Activated CD4-positive, alpha-beta T cell treated with anti-CD3 and anti-CD28 coated beads for 1 hour (primary cell): ENCODE results near the gene SART1.
"Not testable (repeated sequence)": the region's sequence is repeated elsewhere in the genome, so short reads cannot be mapped to it uniquely, and the experiment has no call there.

Experiments used
- DNase-seq: peaks from one replicate; pipeline ENCODE4 v3.0.0-alpha.2; 2020

Gene SART1

DNA sequence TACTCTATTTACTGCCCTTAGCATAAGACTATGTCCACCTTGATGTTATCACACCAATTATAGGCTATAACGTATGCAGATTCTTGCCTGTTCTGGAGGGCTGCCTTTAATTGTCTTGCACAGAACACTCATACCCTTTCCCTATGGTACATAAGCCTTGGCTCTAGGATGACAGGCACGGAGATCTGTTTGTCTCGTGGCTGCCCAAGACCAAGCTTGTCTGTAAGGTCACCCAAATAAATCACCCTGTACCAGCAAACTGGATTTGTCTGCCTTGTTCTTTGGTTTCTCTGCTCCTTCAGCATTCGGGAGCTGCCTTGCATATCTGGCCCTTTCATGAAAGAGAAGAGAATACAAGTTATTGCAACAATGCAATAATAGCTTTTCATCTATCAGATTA is 23.8 kb upstream of the SART1 start:
- no peak for DNase-seq

DNA sequence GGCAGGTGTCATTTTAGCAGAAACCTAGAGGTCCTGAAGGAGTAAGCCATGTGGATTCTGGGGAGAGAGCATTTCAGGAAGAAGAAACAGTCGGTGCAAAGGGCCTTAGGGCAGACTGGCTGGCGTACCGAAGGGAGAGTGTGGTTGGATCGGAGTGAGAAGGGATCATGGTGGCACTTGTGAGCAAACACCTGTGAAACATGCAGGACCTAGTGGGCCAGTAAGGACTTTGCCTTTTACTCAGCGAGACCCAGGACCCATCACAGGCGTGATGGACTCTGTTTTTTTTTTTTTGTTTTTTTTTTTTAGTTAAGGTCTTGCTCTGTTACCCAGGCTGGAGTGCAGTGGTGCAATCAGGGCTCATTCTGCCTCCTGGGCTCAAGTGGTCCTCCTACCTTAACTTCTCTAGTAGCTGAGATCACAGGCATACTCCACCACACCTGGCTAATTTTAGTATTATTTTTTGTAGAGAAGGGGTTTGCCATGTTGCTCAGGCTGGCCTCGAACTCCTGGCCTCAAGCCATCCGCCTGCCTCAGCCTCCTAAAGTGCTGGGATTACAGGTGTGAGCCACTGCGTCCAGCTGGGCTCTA is 19.7 kb upstream of the SART1 start:
- no peak for DNase-seq

DNA sequence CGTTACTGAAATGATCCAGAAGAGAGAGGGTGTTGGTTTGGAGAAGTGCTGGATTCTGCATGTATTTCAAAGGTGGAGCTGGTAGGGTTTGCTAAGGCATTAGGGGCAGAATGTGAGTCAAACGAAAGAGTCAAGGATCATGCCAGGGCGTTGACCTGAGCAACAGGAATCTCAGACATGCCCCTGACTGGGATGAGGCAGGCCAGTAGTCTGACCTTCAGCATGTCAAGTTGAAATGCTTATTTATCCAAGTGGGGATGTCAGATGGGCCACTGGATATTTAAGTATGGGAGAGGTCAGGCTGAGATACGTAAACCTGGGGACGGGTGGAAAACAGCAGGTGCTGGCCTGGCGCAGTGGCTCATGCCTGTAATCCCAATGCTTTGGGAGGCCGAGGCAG is 19.0 kb upstream of the SART1 start:
- no peak for DNase-seq

DNA sequence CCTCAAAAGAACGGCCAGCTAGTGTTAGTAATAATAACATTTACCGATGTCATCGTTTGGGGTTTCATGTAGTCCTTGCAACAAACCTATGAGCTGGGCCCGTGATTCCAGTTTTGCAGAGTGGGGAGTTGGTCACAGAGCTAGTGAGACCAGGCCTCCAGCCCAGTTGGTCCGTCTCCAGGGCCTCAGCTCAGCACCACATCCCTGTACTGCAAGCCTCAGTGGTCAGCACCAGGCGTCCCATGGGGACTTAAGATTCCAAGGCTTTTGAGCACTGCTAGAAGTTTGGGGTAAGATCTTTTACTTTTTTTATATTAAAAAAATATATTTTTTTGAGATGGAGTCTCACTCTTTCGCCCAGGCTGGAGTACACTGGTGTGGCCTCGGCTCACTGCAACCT is 17.3 kb upstream of the SART1 start:
- no peak for DNase-seq

DNA sequence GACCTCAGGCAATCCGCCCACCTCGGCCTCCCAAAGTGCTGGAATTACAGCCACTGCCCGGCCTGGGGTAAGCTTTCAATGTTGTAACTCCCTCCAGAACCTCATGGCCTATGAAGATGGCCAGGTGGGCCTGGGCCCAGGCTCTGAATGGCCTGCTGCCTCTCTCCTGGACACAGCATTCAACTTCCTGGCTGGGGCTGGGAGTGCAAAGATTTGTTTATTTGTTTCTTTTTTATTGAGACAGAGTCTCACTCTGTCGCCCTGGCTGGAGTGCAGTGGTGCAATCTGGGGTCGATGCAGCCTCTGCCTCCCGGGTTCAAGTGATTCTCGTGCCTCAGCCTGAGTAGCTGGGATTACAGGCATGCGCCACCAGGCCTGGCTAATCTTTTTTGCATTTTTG is 16.8 kb upstream of the SART1 start:
- DNase-seq, result no peak

DNA sequence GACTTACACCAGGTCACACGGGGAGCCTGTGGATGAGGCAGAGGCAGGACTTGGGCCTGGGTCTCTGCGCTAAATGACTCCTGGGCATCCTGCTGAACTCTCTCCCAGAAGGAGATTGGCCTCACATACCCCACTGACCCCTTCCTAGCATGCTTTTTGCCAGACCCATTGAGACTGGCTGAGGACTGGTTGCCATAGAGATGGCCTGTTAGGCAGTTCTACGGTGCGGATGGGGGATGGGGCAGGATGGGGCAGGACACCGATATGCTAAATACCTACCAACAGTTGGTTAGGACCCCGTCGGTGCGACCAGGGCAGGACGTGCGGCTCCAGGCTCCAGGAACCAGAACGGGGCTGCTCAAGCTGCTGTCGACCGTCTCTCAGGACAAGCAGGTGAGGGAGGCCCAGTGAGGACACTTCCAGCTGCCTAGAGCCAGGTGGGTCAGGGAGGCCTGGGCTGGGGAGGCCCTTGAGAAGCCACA is 16.1 kb upstream of the SART1 start, which contains the start of gene TSGA10IP:
Gene TSGA10IP (plus strand): TSS at position 51 of the 482 bp plus-strand sequence. CDS start 196 bp downstream, at position 247.
- no peak for DNase-seq

DNA sequence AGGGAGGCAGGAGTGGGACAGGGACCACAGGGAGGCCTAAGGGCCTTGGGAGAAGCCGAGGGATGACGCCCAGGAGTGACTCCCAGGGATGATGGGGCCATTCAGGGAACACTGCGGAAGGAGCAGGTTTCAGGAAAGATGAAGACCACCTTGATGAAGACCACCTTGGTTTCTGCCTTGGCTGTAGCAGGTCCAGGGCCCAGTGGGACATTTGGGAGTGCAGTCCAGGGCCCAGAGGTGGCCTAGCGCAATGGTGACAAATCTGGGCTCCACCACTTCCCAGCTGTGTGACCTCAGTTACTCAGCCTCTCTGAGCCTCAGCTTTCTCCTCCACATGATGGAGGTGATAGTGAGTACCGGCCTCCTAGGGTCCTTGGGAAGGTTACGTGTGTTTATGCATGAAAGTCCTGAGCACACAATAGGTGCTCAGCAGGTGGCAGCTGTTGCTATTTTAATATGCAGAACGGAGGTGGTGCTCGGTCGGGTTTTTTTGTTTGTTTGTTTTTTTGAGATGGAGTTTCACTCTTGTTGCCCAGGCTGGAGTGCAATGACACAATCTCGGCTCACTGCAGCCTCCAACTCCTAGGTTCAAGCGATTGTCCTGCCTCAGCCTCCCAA is 15.5 kb upstream of the SART1 start:
- DNase-seq, result no peak

DNA sequence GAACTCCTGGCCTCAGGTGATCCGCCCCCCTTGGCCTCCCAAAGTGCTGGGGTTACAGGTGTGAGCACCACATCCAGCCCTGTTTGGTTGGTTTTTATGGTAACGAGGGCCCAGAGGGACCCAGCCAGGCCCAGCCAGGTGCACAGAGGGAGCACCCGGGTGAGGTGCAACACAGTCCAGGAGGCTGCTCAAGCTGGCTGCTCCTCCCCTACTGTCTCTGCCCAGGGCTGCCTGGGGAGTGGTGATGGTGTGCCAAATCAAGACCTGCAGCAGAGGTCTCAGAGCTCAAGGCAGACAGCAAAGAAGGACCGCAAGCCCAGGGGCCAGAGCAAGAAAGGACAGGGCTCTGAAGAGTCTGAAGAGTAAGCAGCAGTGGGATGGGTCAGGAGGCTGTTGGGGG is 14.9 kb upstream of the SART1 start:
- no peak for DNase-seq

DNA sequence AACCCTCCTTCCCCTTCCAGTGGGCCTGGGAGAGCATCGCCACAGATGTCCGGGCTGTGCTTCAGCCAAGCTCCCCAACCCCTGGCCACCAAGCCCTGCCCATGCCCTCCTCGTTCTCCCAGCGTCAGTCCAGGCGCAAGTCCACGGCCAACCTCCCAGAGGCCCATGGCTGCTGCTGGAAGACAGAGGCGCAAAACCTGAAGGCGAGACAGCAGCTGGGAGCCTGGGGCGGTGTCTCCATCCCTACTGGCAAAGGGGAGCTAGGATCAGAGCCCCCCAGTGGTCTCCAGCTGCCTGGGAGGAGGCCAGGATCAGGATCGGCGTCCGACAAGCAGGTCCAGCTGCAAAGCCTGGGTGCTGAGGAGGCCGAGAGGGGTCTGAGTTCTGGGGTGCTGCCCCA is 14.4 kb upstream of the SART1 start:
- DNase-seq, result no peak

DNA sequence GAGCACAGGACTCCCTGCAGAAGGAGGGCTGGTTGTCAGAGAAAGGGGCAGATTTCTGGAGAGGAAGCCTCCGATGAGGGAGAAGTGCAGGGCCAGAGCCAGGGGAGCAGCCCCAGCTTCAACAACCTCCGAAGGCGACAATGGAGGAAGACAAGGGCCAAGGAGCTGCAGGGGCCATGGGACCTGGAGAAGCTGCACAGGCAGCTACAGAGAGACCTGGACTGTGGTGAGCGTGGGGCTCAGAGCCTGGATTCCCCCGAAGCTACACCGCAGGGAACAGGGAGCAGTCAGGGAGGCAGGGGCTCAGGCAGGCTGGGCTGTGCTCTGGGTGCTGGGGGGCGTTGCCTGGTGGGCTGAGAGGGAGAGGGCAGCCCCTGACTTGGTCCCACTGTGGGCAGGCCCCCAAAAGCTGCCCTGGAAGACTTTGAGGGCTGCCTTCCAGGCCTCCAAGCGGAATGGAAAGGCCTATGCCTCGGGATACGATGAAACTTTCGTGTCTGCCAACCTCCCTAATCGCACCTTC is 13.9 kb upstream of the SART1 start:
- no peak for DNase-seq

DNA sequence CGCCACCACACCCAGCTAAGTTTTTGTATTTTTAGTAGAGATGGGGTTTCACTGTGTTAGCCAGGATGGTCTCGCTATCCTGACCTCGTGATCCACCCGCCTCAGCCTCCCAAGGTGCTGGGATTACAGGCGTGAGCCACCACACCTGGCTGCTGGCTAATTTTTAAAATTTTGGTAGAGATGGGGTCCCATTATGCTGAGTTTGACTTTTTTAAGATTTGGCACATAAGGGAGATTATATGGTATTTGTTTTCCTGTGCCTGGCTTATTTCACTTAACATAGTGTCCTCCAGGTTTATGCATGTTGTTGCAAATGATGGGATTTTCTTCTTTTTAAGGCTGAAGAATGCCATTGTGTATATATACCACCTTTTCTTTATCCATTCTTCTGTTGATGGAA is 10.8 kb upstream of the SART1 start:
- not testable (repeated sequence) for DNase-seq

DNA sequence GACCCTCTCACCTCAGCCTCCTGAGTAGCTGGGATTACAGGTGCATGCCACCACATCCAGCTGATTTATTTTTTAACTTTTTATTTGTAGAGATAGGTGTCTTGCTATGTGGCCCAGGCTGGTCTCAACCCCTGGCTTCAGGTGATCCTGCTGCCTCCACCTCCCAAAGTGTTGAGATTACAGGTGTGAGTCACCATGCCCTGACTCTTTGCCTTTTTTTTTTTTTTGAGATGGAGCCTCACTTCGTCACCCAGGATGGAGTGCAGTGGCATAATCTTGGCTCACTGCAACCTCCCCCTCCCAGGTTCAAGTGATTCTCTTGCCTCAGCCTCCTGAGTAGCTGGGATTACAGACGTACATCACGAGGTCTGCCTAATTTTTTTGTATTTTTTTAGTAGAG is 9.9 kb upstream of the SART1 start:
- not testable (repeated sequence) for DNase-seq

DNA sequence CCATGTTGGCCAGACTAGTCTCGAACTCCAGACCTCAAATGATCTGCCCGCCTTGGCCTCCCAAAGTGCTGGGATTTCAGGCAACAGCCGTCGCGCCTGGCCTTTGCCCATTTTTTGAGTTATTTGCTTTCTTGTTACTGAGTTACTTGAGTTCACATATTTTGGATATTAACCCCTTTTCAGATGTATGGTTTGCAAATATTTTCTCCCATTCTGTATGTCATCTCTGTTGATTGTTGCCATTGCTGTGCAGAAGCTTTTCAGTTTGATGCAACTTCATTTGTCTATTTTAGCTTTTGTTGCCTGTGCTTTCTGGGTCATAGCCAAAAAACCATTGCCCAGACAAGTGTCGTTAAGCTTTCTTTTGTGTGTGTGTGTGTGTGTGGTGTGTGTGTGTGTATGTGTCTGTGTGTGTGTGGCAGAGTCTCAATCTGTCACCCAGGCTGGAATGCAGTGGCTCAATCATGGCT is 9.4 kb upstream of the SART1 start:
- no peak for DNase-seq

DNA sequence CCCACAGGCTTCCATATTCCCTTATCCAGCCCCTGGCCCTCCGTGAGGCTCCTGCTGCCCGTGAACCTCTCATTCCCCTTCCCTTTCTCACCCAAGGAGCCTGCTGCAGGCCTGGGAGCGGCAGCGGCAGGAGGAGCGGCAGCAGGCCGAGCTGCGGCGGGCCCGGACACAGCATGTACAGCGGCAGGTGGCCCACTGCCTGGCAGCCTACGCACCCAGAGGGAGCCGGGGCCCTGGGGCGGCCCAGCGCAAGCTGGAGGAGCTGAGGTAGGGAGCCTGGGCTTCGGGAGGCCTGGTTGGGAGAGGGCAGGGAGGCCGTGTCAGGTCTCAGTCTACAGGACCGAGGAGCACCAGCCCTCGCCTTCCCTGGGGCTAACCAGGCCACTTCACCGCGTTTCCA is 8.1 kb upstream of the SART1 start:
- no peak for DNase-seq

DNA sequence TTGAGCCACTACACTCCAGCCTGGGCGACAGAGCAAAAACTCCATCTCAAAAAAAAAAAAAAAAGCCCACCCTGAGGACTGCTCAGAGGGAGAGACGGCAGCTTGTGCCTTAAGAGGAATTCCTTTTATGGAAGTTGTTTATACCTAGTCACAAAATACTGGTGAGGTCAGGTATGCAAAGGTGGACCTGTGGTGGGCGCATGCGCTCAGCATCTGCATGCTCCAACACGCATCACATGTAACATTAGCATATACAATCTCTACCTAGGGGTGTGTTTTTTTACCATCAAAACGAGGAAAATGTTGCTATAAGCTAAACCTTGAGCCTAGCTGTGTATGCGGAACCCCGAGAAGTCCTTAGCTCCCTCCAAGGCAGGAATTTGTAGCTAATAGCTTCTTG is 6.8 kb upstream of the SART1 start:
- DNase-seq, result no peak

DNA sequence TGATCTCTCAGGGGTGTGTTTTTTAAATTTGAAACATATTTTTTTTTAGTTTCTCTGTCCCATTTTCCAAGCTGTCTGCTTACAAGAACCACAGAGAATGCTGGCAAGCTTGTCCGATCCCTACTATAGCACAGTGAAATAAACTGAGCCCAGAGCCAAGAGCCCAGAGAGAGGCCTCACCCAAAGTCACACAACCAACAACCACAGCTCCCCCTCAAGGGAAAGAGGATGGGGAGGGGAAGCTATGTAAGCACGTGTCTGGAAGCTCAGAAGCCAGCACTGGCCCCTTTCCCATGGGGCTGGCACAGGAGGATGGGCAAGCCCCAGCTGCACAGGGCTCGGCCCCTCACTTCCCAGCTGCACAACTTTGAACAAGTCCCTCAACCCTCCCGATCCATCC is 3.2 kb upstream of the SART1 start:
- DNase-seq, result no peak

DNA sequence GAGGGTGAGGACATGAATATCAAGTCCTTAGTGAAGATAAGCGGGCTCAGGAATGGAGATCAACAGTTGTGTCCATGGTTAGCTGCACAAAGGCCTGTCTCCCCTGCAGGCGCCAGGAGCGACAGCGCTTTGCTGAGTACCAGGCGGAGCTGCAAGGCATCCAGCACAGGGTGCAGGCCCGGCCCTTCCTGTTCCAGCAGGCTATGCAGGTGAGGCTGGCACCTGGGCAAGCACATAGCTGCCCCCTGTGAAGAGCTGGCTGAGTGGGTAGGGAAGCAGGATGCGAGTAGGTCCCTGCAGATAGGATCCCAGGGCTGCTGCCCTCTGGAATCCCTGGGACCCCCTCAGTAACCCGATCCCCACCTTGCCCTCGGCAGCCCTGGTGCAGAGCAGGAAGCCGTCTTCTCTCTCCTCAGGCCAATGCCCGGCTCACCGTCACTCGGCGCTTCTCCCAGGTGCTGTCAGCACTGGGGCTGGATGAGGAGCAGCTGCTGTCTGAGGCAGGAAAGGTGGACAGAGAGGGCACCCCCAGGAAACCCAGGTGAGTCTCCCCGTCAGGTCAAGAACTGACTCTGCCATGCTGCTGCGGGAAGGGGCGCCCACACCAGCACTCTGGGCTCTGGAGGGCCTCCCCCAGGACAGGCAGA is 2.6 kb upstream of the SART1 start:
- DNase-seq, result no peak

DNA sequence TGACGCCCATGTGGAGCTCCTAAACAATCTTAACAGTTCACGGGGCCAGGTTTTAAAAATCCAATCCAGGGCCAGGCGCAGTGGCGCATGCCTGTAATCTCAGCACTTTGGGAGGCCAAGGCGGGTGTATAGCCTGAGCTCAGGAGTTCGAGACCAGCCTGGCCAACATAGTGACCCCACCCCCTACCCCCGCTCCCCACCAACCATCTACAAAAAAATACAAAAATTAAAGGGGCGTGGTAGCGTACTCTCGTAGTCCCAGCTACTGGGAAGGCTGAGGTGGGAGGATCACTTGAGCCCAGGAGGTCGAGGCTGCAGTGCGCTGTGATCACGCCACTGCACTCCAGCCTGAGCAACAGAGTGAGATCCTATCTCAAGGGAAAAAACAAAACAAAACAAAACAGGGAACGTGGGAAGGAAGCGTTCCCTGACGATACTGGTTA is 689 bp upstream of the SART1 start:
- DNase-seq, result no peak

DNA sequence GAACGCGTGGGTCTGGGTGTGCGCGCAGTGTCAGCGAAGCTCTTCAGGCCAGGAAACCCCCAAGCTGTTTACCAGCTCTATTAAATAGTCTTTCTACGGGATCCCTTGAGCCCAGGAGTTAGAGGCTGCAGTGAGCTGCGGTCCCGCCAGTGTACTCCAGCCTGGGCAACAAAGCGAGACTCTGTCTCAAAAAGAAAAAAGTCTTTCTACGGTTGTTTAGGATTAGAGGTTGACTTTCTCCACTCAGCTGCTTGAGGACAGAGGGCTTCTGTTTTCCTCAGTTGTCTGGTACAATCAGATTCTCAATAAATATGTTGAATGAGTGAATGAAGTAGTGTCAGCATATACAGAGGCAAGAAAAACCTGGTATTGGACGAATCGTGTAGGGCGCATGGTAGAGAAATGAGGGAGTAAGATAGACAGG is 619 bp downstream of the SART1 start:
- no peak for DNase-seq

DNA sequence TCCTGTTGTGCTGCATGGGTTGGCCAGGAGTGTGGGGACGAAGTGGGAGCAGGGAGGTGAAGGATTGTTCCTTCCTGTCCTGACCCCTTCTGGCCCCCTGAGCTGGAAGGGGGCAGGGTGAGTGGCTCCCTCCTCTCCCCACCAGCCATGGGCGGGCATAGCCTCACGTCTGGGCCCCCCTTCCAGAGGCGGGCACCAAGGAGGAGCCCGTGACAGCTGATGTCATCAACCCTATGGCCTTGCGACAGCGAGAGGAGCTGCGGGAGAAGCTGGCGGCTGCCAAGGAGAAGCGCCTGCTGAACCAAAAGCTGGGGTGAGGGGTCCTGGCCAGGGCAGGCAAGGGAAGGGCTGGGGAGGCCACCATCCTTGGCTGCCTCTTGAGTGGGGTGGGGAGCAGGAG is 3.4 kb downstream of the SART1 start:
- DNase-seq, result no peak

DNA sequence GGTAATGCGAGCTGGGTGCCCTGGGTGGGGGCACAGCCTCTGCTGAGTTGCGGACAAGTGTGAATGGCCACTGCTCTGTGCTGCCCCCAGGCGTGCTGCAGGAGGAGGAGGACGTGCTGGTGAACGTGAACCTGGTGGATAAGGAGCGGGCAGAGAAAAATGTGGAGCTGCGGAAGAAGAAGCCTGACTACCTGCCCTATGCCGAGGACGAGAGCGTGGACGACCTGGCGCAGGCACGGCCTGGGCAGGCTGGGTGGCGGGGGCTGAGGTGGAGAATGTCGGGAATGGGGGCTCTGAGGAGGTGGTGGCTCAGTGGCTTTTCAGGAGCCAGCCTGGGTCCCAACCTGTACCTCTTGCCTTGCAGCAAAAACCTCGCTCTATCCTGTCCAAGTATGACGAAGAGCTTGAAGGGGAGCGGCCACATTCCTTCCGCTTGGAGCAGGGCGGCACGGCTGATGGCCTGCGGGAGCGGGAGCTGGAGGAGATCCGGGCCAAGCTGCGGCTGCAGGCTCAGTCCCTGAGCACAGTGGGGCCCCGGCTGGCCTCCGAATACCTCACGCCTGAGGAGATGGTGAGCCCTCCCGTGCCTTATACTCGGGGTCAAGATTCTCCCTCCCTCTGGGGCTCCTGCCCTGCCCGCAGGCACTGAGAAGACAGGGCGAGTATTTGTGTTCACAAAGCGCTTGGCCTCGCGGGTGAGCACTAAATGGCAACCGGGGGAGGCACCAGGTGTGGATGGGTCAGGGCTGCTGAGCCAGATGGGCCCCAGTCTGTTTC is 4.6 kb downstream of the SART1 start:
- DNase-seq, result no peak

DNA sequence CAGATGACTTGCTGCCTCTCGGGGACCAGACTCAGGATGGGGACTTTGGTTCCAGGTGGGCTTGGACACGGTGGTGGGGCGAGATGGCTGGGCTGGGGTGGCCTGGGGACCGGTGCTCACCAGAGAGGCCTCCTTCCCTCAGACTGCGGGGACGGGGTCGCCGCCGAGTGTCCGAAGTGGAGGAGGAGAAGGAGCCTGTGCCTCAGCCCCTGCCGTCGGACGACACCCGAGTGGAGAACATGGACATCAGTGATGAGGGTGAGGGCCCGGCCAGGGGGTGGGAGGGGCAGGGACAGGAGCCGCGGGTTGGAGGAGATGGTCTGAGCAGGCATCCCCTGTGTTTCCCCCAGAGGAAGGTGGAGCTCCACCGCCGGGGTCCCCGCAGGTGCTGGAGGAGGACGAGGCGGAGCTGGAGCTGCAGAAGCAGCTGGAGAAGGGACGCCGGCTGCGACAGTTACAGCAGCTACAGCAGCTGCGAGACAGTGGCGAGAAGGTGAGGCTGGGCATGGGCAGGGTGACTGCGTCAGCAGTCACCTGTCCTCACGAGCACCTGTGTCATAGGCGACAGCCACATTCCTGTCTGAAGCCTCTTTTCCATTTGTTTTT is 5.9 kb downstream of the SART1 start:
- DNase-seq, result no peak
